ENCODE results near the gene DAP. TPM values are rescaled to one million over a fixed set of nuclear protein-coding genes. Genes with fewer than 3 reads are reported as not detected.

The DAP gene
- total RNA-seq, 1 experiment from 2014 or later = 47.2 TPM

DNA sequence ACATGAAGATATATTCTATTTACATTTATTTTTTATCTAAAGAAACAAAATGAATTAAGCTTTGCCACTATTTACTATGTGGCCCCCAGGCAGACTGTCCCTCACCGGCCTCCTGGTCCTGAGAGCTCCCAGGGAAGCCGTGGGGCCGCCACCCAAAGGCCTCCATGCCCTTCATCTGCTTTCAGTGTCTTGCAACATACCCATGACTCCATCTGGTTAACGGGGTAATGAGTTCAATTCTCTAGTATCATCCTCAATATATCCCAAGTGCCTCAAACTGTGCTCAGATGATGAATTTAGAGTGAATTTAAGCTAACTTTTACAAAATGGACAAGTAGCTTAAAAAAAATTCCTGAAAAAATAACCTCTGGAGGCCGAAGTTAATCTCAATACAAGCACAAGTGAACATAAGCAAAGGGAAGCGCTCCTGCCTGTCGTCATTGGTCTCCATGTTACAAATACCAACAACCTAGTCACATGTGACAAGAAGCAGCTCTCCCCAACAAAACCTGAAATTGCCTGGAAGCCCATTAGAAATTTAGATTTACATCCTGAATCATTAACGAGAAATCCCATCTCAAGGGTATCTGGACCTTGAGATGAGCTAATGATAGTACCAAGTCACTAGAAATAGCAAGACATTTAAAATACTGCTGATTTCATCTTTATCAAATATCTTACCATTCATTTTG is 26.1 kb downstream of the DAP start:
- H3K9me3 Mint-ChIP-seq = peaks cover 6 to 9% of the 10 kb centered on the region in 2 experiments
- no peak overlapping the region for H3K27ac Mint-ChIP-seq
- Histone ChIP-seq H3K14ac (ENCODE audit: insufficient read depth, low read length) (no peak overlapping the region), H3K56ac (ENCODE audit: insufficient read length, low read depth, low read length) (no peak overlapping the region), H3T11ph (ENCODE audit: low read length) (no peak overlapping the region), H3K23me2 (ENCODE audit: insufficient read length, low read depth, low read length, poor library complexity, severe bottlenecking) (no peaks in the 10 kb centered on the region), H2BK120ac (ENCODE audit: low read depth, low read length, poor library complexity, severe bottlenecking) (no peak overlapping the region), H3K18ac (ENCODE audit: insufficient read length, low read depth, low read length) (no peak overlapping the region), H4K20me1 (ENCODE audit: control insufficient read depth, insufficient read depth, insufficient read length) (no peaks in the 10 kb centered on the region), H2BK15ac (ENCODE audit: low read depth, low read length) (no peak overlapping the region), H3K27me3 (ENCODE audit: insufficient read depth, low read length) (no peaks in the 10 kb centered on the region), H4K91ac (ENCODE audit: insufficient read length, low read depth, low read length) (no peak overlapping the region), H3K4me2 (ENCODE audit: insufficient read depth, insufficient read length, low read length) (no peak overlapping the region), H2AFZ (ENCODE audit: low read length) (no peak overlapping the region), H3K9ac (ENCODE audit: extremely low read depth, insufficient read length, low read length) (no peak overlapping the region), H3K4me1 (ENCODE audit: insufficient read depth, low read length) (no peaks in the 10 kb centered on the region), H2BK5ac (ENCODE audit: insufficient read length, low read length) (no peak overlapping the region), H3K4ac (ENCODE audit: low read depth, low read length) (no peak overlapping the region), H3K27ac (ENCODE audit: insufficient read length, low read depth, low read length) (no peak overlapping the region), H3K79me1 (ENCODE audit: insufficient read depth, low read depth, low read length, poor library complexity, severe bottlenecking) (no peaks in the 10 kb centered on the region), H4K5ac (ENCODE audit: insufficient read length, low read depth, low read length) (no peak overlapping the region), H2BK20ac (ENCODE audit: low read depth, low read length, poor library complexity, severe bottlenecking) (no peak overlapping the region), H2BK12ac (ENCODE audit: insufficient read length, low read depth, low read length) (no peak overlapping the region), H3K79me2 (ENCODE audit: insufficient read depth, low read length) (no peaks in the 10 kb centered on the region), H3K9me3 (ENCODE audit: control insufficient read depth, low read depth, low read length) (no peaks in the 10 kb centered on the region), H3K23ac (ENCODE audit: insufficient read length, low read depth, low read length) (no peak overlapping the region), H2AK5ac (ENCODE audit: insufficient read length, low read length) (no peak overlapping the region), H4K8ac (replicated peaks; ENCODE audit: insufficient read length, low read depth, low read length) (no peak overlapping the region)
- TF ChIP-seq, protein P1, sequence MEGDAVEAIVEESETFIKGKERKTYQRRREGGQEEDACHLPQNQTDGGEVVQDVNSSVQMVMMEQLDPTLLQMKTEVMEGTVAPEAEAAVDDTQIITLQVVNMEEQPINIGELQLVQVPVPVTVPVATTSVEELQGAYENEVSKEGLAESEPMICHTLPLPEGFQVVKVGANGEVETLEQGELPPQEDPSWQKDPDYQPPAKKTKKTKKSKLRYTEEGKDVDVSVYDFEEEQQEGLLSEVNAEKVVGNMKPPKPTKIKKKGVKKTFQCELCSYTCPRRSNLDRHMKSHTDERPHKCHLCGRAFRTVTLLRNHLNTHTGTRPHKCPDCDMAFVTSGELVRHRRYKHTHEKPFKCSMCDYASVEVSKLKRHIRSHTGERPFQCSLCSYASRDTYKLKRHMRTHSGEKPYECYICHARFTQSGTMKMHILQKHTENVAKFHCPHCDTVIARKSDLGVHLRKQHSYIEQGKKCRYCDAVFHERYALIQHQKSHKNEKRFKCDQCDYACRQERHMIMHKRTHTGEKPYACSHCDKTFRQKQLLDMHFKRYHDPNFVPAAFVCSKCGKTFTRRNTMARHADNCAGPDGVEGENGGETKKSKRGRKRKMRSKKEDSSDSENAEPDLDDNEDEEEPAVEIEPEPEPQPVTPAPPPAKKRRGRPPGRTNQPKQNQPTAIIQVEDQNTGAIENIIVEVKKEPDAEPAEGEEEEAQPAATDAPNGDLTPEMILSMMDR (conservative IDR thresholded peaks at IDR 0.05) = no peak
- H3K4me1 Mint-ChIP-seq = peaks cover 0 to 3% of the 10 kb centered on the region in 2 experiments; a peak in 1 of 4 replicates
- no CpG with 5 or more reads among the region's 8 CpGs for WGBS (ENCODE audit: extremely low coverage, insufficient read length, low lambda C conversion rate)
- no peak overlapping the region for H3K4me3 Mint-ChIP-seq
- DNase-seq = no peak
- no peaks in the 10 kb centered on the region for H3K27me3 Mint-ChIP-seq (ENCODE audit: low read depth)
- peaks cover 26 to 42% (median 30%) of the 10 kb centered on the region in 3 experiments for H3K36me3 Mint-ChIP-seq (ENCODE audit: insufficient read depth in 1 of 3, low read depth in 3 of 3)

Measured in H9 (cell line).